Measurements from ENCODE around the gene COMTD1. TPM values are rescaled to one million over a fixed set of nuclear protein-coding genes. Genes with fewer than 3 reads are reported as not detected.

The COMTD1 gene
- total RNA-seq, 3 donors from 2014 or later (not counting 1 experiment from before 2014, with no cell fraction given), result 19.9 to 25.1 (median 20.1) TPM

DNA sequence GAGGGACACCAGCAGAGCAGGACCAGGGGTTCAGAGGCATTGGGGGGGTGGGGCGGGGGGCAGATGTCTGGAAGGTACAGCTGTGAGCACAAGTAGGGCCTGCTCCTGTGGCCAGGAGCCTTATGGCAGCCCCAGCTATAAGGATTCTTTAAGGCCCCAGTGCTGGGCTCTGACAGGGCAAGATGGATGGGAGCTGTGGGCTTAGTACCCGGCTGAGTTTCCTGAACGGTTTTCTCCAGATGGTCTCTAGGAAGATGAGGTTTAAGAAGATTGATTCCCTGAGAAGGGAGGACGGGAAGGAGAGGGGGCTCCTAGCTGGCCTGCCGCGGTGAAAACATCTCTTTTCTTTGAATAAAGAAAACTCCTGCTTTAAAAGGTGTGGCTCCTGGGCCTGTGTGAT is 30.1 kb upstream of the COMTD1 start:
- Histone ChIP-seq H3K27ac (ENCODE audit: low read length) (no peak overlapping the region), H3K36me3 (ENCODE audit: control insufficient read depth, insufficient read depth, low read length) (no peaks in the 10 kb centered on the region), H3K9me3 (ENCODE audit: control insufficient read depth, insufficient read depth, low read length) (no peaks in the 10 kb centered on the region), H3K4me3 (ENCODE audit: low read length) (no peak overlapping the region), H3K27me3 (ENCODE audit: control insufficient read depth, insufficient read depth, low read length) (no peaks in the 10 kb centered on the region), H3K4me1 (ENCODE audit: control insufficient read depth, insufficient read depth, low read length) (no peaks in the 10 kb centered on the region)
- no peaks in the 10 kb centered on the region for H3K4me1 Mint-ChIP-seq
- H3K36me3 Mint-ChIP-seq, result no peaks in the 10 kb centered on the region
- no peak overlapping the region for H3K4me3 Mint-ChIP-seq
- DNase-seq, result no peak
- peaks cover 0 to 3% of the 10 kb centered on the region in 2 donors for H3K27me3 Mint-ChIP-seq (ENCODE audit: low read depth in 2 of 2)
- WGBS (ENCODE audit: insufficient coverage), result 31% methylated on average over 6 of the region's 6 CpGs
- ATAC-seq, result no peak
- H3K27ac Mint-ChIP-seq, result no peak overlapping the region
- TF ChIP-seq, protein P1, sequence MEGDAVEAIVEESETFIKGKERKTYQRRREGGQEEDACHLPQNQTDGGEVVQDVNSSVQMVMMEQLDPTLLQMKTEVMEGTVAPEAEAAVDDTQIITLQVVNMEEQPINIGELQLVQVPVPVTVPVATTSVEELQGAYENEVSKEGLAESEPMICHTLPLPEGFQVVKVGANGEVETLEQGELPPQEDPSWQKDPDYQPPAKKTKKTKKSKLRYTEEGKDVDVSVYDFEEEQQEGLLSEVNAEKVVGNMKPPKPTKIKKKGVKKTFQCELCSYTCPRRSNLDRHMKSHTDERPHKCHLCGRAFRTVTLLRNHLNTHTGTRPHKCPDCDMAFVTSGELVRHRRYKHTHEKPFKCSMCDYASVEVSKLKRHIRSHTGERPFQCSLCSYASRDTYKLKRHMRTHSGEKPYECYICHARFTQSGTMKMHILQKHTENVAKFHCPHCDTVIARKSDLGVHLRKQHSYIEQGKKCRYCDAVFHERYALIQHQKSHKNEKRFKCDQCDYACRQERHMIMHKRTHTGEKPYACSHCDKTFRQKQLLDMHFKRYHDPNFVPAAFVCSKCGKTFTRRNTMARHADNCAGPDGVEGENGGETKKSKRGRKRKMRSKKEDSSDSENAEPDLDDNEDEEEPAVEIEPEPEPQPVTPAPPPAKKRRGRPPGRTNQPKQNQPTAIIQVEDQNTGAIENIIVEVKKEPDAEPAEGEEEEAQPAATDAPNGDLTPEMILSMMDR (IDR thresholded peaks at IDR 0.05), result no peak
- H3K9me3 Mint-ChIP-seq, result no peaks in the 10 kb centered on the region
- intact Hi-C loops (cut with micrococcal nuclease), result no loop called here

DNA sequence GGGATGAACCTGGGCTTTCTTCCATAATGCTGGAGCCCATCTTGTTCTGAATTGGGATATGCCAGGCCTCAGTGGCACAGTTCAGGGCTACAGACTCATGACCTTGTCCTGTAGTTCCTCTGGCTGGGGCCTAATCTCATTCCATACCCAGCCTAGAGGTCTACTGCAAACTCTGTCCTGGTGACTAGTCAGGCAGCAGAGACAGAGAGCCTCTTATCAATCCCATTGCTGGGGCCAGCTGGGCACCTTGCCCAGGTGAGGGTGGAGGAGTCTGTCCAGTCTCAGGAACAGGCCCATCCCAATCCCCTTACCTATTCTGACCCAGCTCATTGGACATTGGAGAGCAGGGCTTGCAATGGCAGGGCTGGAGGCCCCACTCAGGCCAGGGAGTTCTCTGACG is 28.0 kb upstream of the COMTD1 start:
- H3K4me3 Mint-ChIP-seq, result no peak overlapping the region
- Histone ChIP-seq H3K4me3 (ENCODE audit: low read length) (no peak overlapping the region), H3K27me3 (ENCODE audit: control insufficient read depth, insufficient read depth, low read length) (no peaks in the 10 kb centered on the region), H3K4me1 (ENCODE audit: control insufficient read depth, insufficient read depth, low read length) (no peaks in the 10 kb centered on the region), H3K36me3 (ENCODE audit: control insufficient read depth, insufficient read depth, low read length) (no peaks in the 10 kb centered on the region), H3K27ac (ENCODE audit: low read length) (no peak overlapping the region), H3K9me3 (ENCODE audit: control insufficient read depth, insufficient read depth, low read length) (no peaks in the 10 kb centered on the region)
- ATAC-seq (no peak), DNase-seq (no peak)
- H3K9me3 Mint-ChIP-seq, result no peaks in the 10 kb centered on the region
- 86% methylated on average over 1 of the region's 1 CpG for WGBS (ENCODE audit: insufficient coverage)
- TF ChIP-seq, protein P1 (IDR thresholded peaks at IDR 0.05), result no peak
- H3K4me1 Mint-ChIP-seq, result no peaks in the 10 kb centered on the region
- intact Hi-C loops (cut with micrococcal nuclease), result no loop called here
- H3K36me3 Mint-ChIP-seq, result no peaks in the 10 kb centered on the region
- H3K27ac Mint-ChIP-seq, result no peak overlapping the region
- peaks cover 0 to 3% of the 10 kb centered on the region in 2 donors for H3K27me3 Mint-ChIP-seq (ENCODE audit: low read depth in 2 of 2)

DNA sequence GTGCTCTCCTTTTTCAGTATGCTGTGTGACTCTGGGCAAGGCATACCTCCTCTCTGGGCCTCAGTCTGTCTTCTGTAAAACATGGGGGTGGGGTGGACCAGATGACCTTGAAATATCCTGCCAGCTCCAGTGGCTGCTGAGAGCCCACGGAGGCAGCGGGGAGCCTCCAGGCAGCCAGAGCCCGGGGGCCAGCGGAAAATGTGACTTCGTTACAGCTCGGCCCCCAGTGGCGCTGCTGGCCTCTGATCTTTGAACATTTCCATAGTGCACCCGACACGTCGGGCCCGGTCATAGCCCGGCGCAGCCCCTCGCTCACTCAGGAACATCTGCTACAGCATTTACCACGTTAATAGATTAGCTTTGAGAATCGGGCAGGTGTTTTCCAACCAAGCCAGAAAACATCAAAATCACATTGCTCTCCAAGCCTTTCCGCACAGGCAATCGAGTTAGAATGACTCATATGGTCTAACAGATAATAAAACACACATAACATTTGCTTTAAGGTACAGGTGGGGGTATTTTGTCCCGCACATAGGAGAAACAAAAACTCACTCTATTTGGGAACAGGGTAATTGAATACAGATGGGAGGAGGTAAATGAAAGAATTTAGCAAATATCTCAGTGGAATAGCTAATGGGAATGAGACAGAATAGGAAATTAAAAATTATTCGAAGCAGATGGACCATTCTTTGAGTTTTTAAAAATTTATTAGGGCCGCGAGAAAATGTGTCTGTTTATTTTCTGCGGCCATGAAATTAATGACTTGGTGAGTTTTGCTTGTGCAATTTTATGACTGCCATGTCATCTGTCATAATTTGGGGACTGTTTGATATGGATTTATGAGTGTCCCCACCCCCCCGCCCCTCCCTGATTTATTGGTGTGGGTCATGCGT is 26.3 kb upstream of the COMTD1 start:
- Histone ChIP-seq H3K27ac (ENCODE audit: low read length) (no peak overlapping the region), H3K9me3 (ENCODE audit: control insufficient read depth, insufficient read depth, low read length) (no peaks in the 10 kb centered on the region), H3K36me3 (ENCODE audit: control insufficient read depth, insufficient read depth, low read length) (no peaks in the 10 kb centered on the region), H3K27me3 (ENCODE audit: control insufficient read depth, insufficient read depth, low read length) (no peaks in the 10 kb centered on the region), H3K4me3 (ENCODE audit: low read length) (no peak overlapping the region), H3K4me1 (ENCODE audit: control insufficient read depth, insufficient read depth, low read length) (no peaks in the 10 kb centered on the region)
- WGBS (ENCODE audit: insufficient coverage), result 94% methylated on average over 22 of the region's 25 CpGs
- Mint-ChIP-seq H3K4me3 (no peak overlapping the region), H3K9me3 (no peaks in the 10 kb centered on the region), H3K4me1 (no peaks in the 10 kb centered on the region), H3K36me3 (no peaks in the 10 kb centered on the region), H3K27ac (no peak overlapping the region), H3K27me3 (ENCODE audit: low read depth in 2 of 2) (peaks cover 0 to 3% of the 10 kb centered on the region in 2 donors)
- TF ChIP-seq, protein P1 (IDR thresholded peaks at IDR 0.05), result no peak
- ATAC-seq (no peak), DNase-seq (no peak)
- intact Hi-C loops (cut with micrococcal nuclease), result no loop called here

All from natural killer cell (primary cell).